ENCODE results near the gene VAV2. TPM values are rescaled to one million over a fixed set of nuclear protein-coding genes. Genes with fewer than 3 reads are reported as not detected.
"Not testable (repeated sequence)": the region's sequence is repeated elsewhere in the genome, so short reads cannot be mapped to it uniquely, and the experiment has no call there.

Gene VAV2
- total RNA-seq, 3 donors from 2014 or later = 5.3 to 9.5 (median 8.8) TPM

- no peak for DNase-seq (ENCODE audit: low spot score in 2 of 2)
- H3K4me1 ChIP-seq = no peaks in the 10 kb centered on the region
- H3K27me3 ChIP-seq = no peaks in the 10 kb centered on the region
- no peak overlapping the region for H3K27ac ChIP-seq
- TF ChIP-seq POLR2AphosphoS5 (IDR thresholded peaks at IDR 0.05) = no peak
- TF ChIP-seq, protein P1, sequence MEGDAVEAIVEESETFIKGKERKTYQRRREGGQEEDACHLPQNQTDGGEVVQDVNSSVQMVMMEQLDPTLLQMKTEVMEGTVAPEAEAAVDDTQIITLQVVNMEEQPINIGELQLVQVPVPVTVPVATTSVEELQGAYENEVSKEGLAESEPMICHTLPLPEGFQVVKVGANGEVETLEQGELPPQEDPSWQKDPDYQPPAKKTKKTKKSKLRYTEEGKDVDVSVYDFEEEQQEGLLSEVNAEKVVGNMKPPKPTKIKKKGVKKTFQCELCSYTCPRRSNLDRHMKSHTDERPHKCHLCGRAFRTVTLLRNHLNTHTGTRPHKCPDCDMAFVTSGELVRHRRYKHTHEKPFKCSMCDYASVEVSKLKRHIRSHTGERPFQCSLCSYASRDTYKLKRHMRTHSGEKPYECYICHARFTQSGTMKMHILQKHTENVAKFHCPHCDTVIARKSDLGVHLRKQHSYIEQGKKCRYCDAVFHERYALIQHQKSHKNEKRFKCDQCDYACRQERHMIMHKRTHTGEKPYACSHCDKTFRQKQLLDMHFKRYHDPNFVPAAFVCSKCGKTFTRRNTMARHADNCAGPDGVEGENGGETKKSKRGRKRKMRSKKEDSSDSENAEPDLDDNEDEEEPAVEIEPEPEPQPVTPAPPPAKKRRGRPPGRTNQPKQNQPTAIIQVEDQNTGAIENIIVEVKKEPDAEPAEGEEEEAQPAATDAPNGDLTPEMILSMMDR (IDR thresholded peaks at IDR 0.05) = no peak
- no peak for TF ChIP-seq POLR2A (IDR thresholded peaks at IDR 0.05)
- intact Hi-C loops (cut with DNase I; ENCODE audit: low total_unique reads) = no loop called here
- no peaks in the 10 kb centered on the region for H3K36me3 ChIP-seq
- no peaks in the 10 kb centered on the region for H3K9me3 ChIP-seq
- no peak overlapping the region for H3K4me3 ChIP-seq
These were observed 85.9 kb downstream of the VAV2 start for GRCh38 chr9:133906218-133906617.

GRCh38 chr9:133905493-133905892, 86.6 kb downstream of the VAV2 start:
- Histone ChIP-seq H3K27ac (no peak overlapping the region), H3K9me3 (no peaks in the 10 kb centered on the region), H3K27me3 (no peaks in the 10 kb centered on the region), H3K4me3 (no peak overlapping the region), H3K36me3 (no peaks in the 10 kb centered on the region), H3K4me1 (no peaks in the 10 kb centered on the region)
- no peak for DNase-seq (ENCODE audit: low spot score in 2 of 2)
- intact Hi-C loops (cut with DNase I; ENCODE audit: low total_unique reads) = no loop called here
- TF ChIP-seq POLR2A (IDR thresholded peaks at IDR 0.05) = no peak

GRCh38 chr9:133904346-133905090, 87.6 kb downstream of the VAV2 start:
- H3K9me3 ChIP-seq = no peaks in the 10 kb centered on the region
- no peak overlapping the region for H3K27ac ChIP-seq
- no peaks in the 10 kb centered on the region for H3K27me3 ChIP-seq
- intact Hi-C loops (cut with DNase I; ENCODE audit: low total_unique reads) = no loop called here
- DNase-seq (ENCODE audit: low spot score in 2 of 2) = no peak
- TF ChIP-seq POLR2A (IDR thresholded peaks at IDR 0.05) (no peak), POLR2AphosphoS5 (IDR thresholded peaks at IDR 0.05) (no peak)
- TF ChIP-seq, protein P1 (IDR thresholded peaks at IDR 0.05) = no peak
- H3K36me3 ChIP-seq = no peaks in the 10 kb centered on the region
- no peaks in the 10 kb centered on the region for H3K4me1 ChIP-seq
- no peak overlapping the region for H3K4me3 ChIP-seq

DNA sequence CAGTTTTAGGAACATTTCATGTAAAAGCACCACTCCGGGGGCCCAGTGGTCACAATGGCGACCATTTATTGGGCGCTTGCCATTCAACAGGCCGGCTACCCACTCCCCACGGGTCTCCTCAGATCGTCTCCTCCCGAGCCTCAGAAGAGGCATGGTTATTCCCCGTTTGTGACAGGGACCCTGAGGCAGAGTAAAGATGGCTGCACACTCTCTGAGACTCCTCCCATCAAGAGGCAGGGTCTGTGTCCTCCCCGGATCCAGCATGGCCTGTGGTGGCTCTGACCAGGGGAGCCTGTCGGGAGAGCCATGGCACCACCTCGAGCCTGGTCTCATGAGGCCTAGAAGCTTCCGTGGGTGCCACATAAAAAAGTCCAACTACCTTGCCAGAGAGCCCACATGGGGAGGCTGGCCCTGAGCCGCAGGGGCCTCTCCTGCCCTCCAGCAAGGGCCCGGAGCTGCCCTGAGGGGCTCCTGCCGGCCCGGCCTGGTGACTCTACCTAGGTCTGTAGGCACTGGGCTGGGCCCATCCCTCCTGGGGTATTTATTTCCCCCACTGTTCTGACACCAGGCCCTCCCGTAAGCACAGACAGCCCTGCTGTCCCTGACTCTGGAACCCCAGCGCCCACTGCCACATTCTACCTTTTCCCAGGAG, 90.8 kb downstream of the VAV2 start:
- intact Hi-C loops (cut with DNase I; ENCODE audit: low total_unique reads) = no loop called here
- no peak for DNase-seq (ENCODE audit: low spot score in 2 of 2)
- Histone ChIP-seq H3K4me1 (no peaks in the 10 kb centered on the region), H3K36me3 (no peaks in the 10 kb centered on the region), H3K27ac (no peak overlapping the region), H3K4me3 (no peak overlapping the region), H3K9me3 (no peaks in the 10 kb centered on the region), H3K27me3 (no peaks in the 10 kb centered on the region)
- TF ChIP-seq, protein P1 (IDR thresholded peaks at IDR 0.05) = no peak
- TF ChIP-seq POLR2A (IDR thresholded peaks at IDR 0.05) = no peak
- no peak for TF ChIP-seq POLR2AphosphoS5 (IDR thresholded peaks at IDR 0.05)

DNA sequence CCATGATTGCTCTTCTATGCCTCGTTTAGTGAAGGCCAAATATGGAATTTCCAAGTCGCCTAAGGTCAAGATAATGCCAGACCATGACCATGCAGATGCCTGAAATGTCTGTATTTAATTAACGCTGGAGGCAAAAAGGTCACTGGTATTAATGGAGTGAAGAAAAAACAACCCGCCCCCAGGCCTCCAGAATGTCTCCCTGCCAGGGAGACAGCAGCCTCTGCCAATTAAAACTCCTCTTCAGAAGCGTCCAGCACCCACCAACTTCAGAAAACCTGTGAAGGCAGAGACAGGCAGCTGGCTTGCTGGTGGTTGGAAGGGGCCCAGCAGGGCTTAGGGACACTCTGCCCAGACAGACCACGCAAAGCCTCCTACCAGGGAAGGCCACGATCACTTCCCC, 94.4 kb downstream of the VAV2 start:
- DNase-seq (ENCODE audit: low spot score in 2 of 2) = no peak
- H3K4me3 ChIP-seq = no peak overlapping the region
- no peaks in the 10 kb centered on the region for H3K36me3 ChIP-seq
- intact Hi-C loops (cut with DNase I; ENCODE audit: low total_unique reads) = no loop called here
- no peaks in the 10 kb centered on the region for H3K4me1 ChIP-seq
- no peak overlapping the region for H3K27ac ChIP-seq
- TF ChIP-seq POLR2AphosphoS5 (IDR thresholded peaks at IDR 0.05) (no peak), POLR2A (IDR thresholded peaks at IDR 0.05) (no peak)
- TF ChIP-seq, protein P1 (IDR thresholded peaks at IDR 0.05) = no peak
- H3K27me3 ChIP-seq = no peaks in the 10 kb centered on the region
- H3K9me3 ChIP-seq = no peaks in the 10 kb centered on the region

- H3K27ac ChIP-seq; intact Hi-C loops (cut with DNase I; ENCODE audit: low total_unique reads); H3K27me3 ChIP-seq; H3K36me3 ChIP-seq; H3K4me1 ChIP-seq; H3K9me3 ChIP-seq; H3K4me3 ChIP-seq; DNase-seq (ENCODE audit: low spot score in 2 of 2): not testable (repeated sequence)
These were observed 96.1 kb downstream of the VAV2 start for GRCh38 chr9:133896007-133896406.

Data from breast epithelium (tissue), 4 donors.